NCI-H2029 treated with DMSO at 0.1 percent for 48 hours (cell line): ENCODE results near the gene PROX1.

Source experiments
- DNase-seq: peaks from one replicate; lab custom pipeline; 2025; lab: John Stamatoyannopoulos, UW

PROX1 gene

GRCh38 chr1:213979751-213980586 is 7.8 kb upstream of the PROX1 start:
- no peak for DNase-seq

GRCh38 chr1:213980906-213981305 is 6.9 kb upstream of the PROX1 start:
- DNase-seq = no peak

- no peak for DNase-seq
Measured at GRCh38 chr1:213982289-213982671, 5.5 kb upstream of the PROX1 start.

GRCh38 chr1:213982672-213983492 is 4.9 kb upstream of the PROX1 start:
- peak; percentile 12 for DNase-seq

- DNase-seq = no peak
Measured at GRCh38 chr1:213983493-213984386, 4.0 kb upstream of the PROX1 start.

GRCh38 chr1:213984387-213985208 is 3.2 kb upstream of the PROX1 start:
- peak; percentile 34 for DNase-seq

- DNase-seq = no peak
Measured at GRCh38 chr1:213985209-213986019, 2.4 kb upstream of the PROX1 start.

GRCh38 chr1:213986020-213986924 is 1.5 kb upstream of the PROX1 start:
- DNase-seq = peak; percentile 60

GRCh38 chr1:213986925-213987250 is 885 bp upstream of the PROX1 start:
- DNase-seq = peak; percentile 30

GRCh38 chr1:213987422-213987926 is 299 bp upstream of the PROX1 start:
- peak; percentile 54 for DNase-seq

GRCh38 chr1:213988507-213989001 is 781 bp downstream of the PROX1 start:
- DNase-seq = no peak

- peak; percentile 67 for DNase-seq
Measured at GRCh38 chr1:213989002-213989855, 1.5 kb downstream of the PROX1 start.

GRCh38 chr1:213993929-213994328 is 6.2 kb downstream of the PROX1 start:
- DNase-seq = peak; percentile 14

- peak; percentile 7 for DNase-seq
Measured at GRCh38 chr1:213994888-213995287, 7.1 kb downstream of the PROX1 start.

GRCh38 chr1:213995603-213996002 is 7.8 kb downstream of the PROX1 start:
- no peak for DNase-seq

GRCh38 chr1:213996320-213997037 is 8.7 kb downstream of the PROX1 start:
- DNase-seq = peak; percentile 31

- no peak for DNase-seq
Measured at GRCh38 chr1:213997038-213997771, 9.4 kb downstream of the PROX1 start.
